Ovary (tissue), 3 donors: Measurements from ENCODE around the gene SURF6.

ENCODE experiments used
- POLR2A ChIP-seq: fragments of 450-650 bp; IDR thresholded peaks from one replicate; pipeline ENCODE4 v1.6.1; 2017; ENCODE audit warnings: antibody characterized with exemption, mild to moderate bottlenecking, moderate library complexity
- TF ChIP-seq, protein P1 (sequence below), 3 donors: fragments of 450-650 bp in 2 of 3; fragments of 200-600 bp in 1 of 3; IDR thresholded peaks; one replicate each; pipeline versions ENCODE4 v1.5.1 to v1.8.0; 2016 to 2022; ENCODE audit warnings: antibody characterized with exemption in 3 of 3, mild to moderate bottlenecking in 1 of 3
- donor health status: DM: no; HTN: no; CAD: no.

DNA sequence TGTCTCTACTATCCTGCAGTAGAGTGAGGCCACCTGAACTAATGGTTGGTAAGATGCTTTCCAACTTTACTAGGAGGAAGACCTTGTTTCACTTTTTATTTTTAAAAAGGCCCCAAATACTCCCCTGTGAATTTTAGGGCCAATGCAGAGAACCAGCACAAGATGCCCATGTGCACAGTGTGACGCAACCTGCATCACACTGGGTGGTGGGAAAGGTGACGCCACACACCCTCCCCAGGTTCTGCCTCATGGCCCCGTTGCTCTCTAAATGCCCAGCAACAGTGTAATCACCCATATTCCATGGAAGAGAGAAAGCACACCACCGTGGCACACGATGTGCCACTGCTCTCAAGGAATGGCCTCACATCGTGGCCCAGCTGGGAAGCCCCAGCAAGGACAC, 33.4 kb upstream of the SURF6 start:
- TF ChIP-seq, protein P1, sequence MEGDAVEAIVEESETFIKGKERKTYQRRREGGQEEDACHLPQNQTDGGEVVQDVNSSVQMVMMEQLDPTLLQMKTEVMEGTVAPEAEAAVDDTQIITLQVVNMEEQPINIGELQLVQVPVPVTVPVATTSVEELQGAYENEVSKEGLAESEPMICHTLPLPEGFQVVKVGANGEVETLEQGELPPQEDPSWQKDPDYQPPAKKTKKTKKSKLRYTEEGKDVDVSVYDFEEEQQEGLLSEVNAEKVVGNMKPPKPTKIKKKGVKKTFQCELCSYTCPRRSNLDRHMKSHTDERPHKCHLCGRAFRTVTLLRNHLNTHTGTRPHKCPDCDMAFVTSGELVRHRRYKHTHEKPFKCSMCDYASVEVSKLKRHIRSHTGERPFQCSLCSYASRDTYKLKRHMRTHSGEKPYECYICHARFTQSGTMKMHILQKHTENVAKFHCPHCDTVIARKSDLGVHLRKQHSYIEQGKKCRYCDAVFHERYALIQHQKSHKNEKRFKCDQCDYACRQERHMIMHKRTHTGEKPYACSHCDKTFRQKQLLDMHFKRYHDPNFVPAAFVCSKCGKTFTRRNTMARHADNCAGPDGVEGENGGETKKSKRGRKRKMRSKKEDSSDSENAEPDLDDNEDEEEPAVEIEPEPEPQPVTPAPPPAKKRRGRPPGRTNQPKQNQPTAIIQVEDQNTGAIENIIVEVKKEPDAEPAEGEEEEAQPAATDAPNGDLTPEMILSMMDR (IDR thresholded peaks at IDR 0.05) = no peak
- TF ChIP-seq POLR2A = no peak
